CD1c-positive myeloid dendritic cell (primary cell): ENCODE results near the gene MSL3.

Experiments used
- DNase-seq: peaks from one replicate; pipeline ENCODE4 v3.0.0-alpha.2; 2016; ENCODE audit errors: extremely low spot score

Gene MSL3

GRCh38 chrX:11759461-11760311 lies 1.6 kb downstream of the MSL3 start:
- peak; percentile 89 for DNase-seq

GRCh38 chrX:11760958-11761357 lies 2.9 kb downstream of the MSL3 start:
- DNase-seq: no peak

GRCh38 chrX:11764602-11765067 lies 6.6 kb downstream of the MSL3 start:
- no peak for DNase-seq

- DNase-seq: no peak
These were observed 7.4 kb downstream of the MSL3 start for GRCh38 chrX:11765449-11765848.

GRCh38 chrX:11766487-11766886 lies 8.4 kb downstream of the MSL3 start:
- DNase-seq: no peak

DNA sequence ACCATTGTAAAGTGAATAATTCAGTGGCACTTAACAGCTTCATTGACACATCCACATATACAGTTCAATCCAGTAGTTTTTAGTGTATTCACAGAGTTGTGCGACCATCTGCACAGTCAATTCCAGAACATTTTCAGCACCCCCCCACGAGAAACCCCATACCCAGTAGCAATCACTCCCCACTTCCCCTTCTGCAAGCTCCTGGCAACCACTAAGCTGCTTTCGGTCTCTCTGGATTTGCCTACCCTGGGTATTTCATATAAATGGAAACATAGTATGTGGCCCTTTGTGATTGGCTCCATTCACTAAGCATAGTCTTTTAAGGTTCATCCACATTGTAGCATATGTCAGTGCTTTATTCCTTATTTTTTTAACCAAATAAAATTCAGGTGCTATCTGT lies 10.0 kb downstream of the MSL3 start:
- peak; percentile 23 for DNase-seq

- DNase-seq: peak; percentile 67
These were observed 12.3 kb downstream of the MSL3 start for GRCh38 chrX:11770320-11770719.

GRCh38 chrX:11778230-11778629 lies 20.2 kb downstream of the MSL3 start:
- DNase-seq: no peak

DNA sequence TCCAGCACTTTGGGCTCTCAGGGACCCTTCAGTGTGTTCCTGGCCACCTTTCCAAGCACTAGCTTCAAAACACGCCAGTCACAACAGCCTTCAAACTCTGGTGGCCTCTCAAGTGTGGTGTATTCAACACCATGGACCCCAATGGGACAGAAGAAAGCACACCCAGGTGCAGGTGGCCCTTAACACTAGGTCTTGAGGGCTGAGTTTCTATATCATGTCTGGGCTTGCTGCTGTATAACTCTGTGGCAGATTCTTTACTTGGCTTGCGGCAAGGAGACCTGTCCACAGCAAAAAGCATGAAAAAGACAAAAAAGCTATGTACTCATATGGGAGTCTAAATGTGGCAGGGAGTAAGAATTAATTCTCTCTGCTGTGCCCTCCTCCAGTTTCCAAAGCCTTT lies 23.1 kb downstream of the MSL3 start:
- DNase-seq: no peak

DNA sequence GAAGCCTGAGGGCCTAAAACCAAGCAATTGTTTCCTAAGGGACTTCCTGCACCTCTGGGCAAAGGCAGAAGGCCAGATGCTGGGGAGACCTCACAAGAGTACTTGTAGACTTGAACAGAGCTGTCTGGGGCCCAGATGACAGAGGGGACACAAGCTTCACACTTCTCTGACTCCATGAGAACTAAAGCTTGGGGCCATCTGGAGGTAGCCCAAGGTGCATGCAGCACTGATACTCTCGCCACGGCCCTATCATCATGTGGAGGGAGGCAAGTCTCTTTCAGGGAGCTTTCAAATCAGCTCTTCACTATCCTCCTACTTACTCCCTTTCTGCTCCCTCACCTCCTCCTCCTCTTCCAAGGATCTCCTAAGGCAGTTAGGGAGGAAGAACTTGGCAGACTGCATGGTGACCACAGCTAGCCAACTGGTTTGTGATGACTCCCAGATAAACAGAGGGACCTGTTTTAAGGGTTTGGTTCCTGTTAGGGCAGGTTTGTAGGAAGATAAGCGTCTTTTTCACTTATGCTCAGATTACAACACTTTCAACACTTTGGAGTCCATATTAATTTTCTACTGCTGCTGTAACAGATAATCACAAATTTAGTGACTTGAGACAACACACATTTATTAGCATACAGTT lies 23.8 kb downstream of the MSL3 start:
- no peak for DNase-seq

- no peak for DNase-seq
These were observed 26.5 kb downstream of the MSL3 start for GRCh38 chrX:11784543-11784942.

DNA sequence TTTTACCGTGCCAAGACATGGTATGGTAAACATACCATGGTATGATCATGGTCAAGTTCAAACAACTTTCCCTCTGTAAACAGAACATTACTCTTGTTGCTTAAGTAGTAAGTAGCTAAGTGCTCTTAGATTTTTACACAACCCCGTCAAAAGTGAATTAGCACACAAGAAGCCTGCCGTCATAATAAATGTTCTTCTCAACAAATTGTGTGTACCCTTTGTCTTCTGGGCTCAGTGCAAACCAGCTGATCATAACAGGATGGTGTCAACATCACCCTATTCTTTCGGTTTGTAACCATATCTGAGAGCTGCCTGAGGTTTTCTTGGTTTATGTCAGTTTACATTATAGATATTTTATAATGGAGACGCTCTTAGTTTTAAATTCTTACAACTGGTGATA lies 28.8 kb downstream of the MSL3 start:
- DNase-seq: no peak

DNA sequence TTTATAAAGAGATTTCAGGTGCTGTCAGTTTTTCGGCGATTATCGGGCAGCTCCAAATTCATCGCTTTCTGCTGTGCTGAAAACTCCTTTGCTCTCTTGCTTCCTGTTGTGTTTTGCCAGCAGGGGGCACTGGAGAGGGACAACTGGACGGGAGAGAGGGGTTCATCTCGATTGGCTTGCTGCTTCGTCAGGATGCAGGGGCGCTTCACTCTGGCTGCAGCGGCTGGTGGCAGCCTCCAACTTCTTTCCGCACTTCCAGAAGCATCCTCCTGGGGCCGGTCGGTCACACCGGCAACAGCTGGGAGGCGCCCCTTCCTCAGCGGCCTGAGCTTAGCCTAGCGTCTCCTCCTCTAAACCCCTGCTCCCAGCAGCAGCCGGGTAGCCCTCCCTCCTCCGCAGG lies 29.5 kb downstream of the MSL3 start:
- peak; percentile 52 for DNase-seq

- DNase-seq: no peak
These were observed 31.8 kb downstream of the MSL3 start for GRCh38 chrX:11789809-11790208.

GRCh38 chrX:11791090-11791489 lies 33.1 kb downstream of the MSL3 start:
- DNase-seq: no peak

- DNase-seq: no peak
These were observed 33.5 kb downstream of the MSL3 start for GRCh38 chrX:11791537-11791936.

- DNase-seq: peak; percentile 2
These were observed 34.7 kb downstream of the MSL3 start for GRCh38 chrX:11792461-11793421.

GRCh38 chrX:11793734-11794133 lies 35.7 kb downstream of the MSL3 start:
- no peak for DNase-seq

DNA sequence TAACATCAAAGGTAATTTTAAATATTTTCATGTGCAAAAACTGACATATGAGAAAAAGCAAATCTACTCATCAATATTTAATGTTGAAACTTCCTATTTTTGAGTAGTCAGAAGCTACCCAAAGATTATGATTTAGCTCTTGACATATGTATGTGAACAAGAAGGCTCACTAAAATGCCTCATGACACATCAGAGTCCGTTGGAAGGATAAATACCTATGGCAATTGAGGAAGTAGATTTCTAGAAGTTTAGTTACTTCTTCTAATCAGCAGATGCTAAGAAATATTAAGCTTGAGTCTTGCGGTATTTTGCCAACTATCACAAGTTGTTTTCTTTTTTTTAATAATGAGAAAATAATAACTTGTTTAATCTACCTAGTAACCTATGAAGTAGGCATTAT lies 55.3 kb downstream of the MSL3 start:
- no peak for DNase-seq
